HG03108 (cell line): ENCODE results near the gene TBC1D22A.
"Not testable (repeated sequence)": the region's sequence is repeated elsewhere in the genome, so short reads cannot be mapped to it uniquely, and the experiment has no call there.

Experiments used
- ATAC-seq: cut with Tn5 transposase; IDR thresholded peaks from one replicate; pipeline ENCODE4 v1.9.1; 2021; ENCODE audit warnings: moderate library complexity; ENCODE audit not compliant: unreplicated experiment

The TBC1D22A gene, protein sequence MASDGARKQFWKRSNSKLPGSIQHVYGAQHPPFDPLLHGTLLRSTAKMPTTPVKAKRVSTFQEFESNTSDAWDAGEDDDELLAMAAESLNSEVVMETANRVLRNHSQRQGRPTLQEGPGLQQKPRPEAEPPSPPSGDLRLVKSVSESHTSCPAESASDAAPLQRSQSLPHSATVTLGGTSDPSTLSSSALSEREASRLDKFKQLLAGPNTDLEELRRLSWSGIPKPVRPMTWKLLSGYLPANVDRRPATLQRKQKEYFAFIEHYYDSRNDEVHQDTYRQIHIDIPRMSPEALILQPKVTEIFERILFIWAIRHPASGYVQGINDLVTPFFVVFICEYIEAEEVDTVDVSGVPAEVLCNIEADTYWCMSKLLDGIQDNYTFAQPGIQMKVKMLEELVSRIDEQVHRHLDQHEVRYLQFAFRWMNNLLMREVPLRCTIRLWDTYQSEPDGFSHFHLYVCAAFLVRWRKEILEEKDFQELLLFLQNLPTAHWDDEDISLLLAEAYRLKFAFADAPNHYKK

DNA sequence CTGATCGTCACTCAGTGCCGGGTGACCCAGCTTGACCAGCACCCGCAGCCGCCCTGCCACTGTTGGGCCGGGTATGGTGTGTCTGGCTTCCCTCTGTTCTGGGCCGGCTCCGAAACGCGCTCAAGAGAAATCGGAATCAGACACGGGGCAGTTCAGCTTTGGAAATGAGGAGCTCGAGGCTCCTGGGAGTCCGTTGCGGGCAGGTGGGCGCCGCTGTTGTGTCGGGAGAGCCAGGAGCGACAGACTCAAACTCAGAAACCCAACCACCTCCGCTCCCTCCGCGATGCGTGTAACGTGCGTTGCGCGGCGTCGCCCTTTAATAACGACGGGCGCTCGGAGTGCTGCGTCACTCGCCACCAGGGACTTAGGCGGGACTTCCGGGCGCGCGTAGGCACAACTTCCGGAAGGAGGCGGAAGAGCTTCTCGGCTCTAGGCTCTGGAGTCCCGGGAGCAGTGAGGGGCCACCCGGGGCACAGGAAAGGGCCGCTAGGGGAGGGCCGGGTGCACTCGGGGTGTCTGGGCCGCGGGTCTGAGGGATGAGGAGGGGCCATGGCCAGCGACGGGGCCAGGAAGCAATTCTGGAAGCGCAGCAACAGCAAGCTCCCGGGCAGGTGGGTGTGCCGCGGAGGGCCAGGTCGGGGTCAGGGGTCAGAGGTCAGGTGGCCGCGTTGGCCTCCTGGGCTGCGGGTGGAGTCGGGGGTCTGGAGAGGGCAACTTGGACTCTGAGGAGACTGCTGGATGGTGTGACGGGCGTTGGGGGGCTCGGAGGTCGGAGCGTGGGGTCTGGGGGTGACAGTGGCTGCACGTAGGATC, at the start of gene TBC1D22A:
Gene TBC1D22A (plus strand): TSS at position 413 of the 813 bp plus-strand sequence. CDS start 137 bp downstream, at position 550.
- ATAC-seq: peak; percentile 45

DNA sequence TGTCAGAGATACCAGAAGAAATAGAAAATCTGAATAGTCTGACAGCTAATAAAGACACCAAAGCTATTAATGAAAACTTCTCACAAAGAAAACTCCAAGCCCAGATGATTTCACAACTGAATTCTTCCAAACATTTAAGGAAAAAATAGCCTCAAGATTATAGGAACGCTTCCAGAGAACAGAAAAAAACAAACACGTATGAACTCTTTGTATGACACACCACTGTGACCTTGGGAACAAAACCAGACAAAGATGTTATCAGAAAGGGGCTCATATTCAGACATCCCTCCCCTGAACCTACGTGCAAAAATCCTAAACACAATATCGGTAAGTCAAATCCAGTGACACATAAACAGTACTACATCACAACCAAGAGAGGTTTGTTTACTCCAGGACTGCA, 47.9 kb upstream of the TBC1D22A start:
- ATAC-seq: no peak

DNA sequence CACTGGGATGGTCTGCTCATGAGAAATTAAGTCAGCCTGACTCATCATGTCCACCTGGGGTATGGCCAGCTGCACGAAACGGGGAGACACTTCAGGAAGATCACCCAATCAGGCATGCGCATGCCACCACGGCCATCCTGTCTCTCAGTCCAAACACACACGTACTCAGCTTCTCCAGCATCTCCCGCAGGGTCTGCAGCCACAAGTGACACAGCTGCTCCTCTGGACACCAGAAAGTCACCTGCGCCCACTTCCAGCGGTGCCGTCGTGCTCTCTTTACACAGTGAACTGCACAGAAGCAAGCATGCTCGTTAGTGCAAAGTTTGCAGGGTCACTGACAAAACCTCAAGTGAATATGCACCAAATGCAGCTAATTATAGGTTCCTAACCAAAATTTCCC, 42.5 kb upstream of the TBC1D22A start:
- no peak for ATAC-seq

DNA sequence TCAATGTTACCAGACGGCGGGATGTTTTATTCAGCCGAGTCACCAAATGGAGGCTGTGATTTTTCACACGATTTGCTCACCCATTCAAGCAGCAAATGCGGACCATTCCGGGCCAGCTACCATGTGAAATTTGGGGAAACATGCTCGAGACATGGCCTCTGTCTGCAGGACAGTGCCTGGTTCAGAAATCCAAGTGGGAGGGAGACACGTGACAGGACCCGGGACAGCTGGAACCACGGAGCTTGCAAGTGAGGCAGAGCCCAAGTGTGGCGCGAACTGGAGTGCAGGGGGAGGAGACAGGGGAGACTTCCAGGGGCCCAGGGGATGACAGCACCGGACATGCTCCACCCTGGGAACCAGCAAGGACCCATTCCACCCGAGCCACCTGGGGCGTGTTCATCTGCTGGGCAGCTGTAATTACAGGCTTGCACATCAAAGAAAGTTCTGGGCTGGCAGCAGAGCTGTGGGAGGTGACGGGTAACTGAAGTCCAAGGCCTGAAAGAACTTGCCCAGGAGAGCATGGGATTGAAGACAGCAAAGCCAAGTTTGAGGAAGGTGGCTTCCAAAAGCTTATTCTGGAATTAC, 40.9 kb upstream of the TBC1D22A start:
- ATAC-seq: no peak

DNA sequence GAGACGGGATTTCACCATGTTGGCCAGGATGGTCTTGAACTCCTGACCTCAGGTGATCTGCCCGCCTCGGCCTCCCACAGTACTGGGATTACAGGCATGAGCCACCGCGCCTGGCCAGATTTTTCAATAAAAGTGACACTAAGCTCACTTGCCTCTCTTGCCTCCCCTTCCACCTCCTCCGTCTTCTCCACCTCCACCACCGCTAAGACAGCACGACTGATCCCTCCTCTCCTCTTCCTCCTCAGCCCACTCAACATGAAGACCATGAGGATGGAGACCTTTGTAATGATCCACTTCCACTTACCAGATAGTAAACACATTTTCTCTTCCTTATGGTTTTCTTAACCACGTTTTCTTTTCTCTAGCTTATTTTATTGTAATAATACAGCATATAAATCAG, 38.6 kb upstream of the TBC1D22A start:
- no peak for ATAC-seq

DNA sequence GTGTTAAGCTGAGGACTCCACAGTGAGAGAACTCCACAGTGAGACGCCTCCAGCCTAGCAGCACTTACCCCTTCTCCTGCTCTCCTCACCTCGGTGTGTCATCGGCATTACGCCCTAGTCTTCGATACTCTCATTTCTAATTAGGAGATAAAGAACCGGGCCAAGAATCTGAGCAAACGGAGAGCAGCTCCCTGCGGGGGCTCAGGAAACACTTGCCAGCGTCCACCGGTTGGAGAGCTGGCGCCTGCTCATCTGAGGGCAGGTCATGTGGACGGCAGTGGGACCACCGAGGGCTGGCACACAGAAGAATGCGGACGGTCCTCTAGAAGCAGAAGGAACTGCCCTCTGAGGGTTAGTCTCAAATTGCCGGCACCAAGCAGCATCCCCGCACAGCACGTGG, 37.4 kb upstream of the TBC1D22A start:
- no peak for ATAC-seq

DNA sequence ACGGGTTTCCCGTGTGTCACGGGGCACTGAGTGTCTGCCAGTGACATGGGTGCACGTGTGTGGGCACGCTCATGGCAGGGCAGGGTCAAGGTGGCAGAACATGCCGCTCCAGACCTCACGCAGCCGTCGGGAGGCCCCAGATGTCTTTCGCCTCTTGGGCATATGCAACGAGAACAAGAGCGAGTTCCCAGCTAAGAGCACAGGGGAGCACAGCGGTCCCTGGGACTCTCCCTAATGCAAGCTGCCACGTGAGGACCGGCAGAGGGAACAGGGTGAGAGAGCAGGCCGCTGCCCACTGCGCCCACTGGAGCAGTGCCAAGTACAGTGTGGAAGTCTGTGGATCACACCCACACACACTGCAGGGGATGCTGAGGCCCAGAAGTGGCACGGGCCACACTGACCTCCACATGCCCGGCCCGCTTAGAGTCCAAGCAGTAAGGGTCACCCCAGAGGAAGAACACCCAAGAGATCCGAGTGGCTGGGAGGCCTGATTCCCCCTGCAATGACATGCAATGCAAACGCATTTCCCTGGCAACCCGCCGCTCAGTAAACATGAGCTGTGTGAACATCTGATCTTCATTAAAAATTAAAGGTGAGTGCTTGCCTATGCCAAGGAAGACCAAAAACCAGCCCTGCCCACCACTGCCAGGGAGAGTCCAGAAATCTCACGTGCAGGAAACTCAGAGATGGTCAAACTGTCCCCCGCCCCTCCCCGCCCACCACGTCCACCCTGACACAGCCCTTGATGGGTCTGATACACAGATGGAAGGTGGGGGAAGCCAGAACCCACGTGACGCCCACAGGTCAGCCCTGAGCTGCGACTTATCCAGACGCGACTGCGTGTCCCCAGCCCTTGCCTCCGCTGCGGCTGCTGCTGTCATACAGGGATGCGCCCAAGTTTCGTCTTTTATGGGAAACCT, 36.1 kb upstream of the TBC1D22A start:
- ATAC-seq: no peak

DNA sequence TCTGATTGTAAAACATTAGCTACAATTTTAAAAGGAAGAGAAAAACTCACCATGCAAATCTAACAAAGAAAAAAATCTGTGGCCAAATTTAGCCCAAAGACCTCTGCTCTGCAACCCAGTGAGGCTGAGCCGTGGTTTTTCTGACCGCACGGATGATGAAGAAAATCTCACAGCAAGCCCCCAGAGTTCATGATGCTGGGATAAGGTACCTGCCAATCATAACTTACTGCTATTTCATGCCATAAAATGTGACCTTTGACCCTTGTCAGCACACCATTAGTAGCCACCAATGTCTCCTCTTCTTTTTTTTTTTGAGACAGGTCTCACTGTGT, 35.5 kb upstream of the TBC1D22A start:
- no peak for ATAC-seq

DNA sequence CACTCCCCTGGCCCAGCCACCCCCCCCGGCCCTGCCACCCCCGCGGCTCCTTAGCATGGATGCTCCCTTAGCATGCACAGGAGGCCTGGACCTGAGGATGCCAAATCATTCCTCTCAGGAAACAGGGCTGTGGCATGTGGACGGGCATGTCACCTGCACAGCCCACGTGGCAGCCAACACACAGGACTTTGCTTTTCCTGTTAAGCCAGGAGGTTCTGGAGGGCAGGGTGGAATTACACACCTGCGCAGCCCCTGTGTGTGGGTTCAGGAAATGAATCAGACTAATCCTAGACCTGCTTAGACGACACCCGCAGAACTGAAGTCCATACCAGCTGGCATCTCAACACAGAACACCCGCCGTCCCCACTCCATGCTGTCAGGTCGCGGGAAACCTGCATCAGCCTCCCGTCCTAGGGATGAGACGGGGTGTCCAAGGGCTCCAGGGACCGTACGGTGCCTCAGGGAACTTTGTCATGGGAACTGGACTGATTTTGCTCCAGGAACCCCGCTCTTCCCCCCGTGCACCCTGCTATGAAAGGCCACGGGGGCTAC, 34.6 kb upstream of the TBC1D22A start:
- ATAC-seq: no peak

DNA sequence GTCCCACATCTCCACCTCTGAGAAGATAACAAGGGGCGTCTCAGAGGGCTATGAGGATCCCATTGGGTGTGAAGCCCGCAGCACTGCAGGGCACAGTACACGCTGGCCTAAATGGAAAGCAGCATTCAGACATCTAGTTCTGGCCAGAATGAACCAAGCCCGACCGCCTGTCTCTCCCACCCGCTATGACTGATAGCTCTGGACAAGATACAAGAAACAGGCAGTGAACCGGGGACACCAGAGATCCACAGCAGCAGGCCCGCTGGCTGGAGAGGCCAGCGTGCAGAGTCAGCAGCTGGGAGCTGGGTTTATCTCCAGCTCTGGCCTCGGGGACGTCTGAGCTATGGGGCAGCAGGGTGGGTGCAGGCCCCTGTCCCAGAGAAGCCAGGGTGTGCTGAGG, 34.0 kb upstream of the TBC1D22A start:
- ATAC-seq: no peak

DNA sequence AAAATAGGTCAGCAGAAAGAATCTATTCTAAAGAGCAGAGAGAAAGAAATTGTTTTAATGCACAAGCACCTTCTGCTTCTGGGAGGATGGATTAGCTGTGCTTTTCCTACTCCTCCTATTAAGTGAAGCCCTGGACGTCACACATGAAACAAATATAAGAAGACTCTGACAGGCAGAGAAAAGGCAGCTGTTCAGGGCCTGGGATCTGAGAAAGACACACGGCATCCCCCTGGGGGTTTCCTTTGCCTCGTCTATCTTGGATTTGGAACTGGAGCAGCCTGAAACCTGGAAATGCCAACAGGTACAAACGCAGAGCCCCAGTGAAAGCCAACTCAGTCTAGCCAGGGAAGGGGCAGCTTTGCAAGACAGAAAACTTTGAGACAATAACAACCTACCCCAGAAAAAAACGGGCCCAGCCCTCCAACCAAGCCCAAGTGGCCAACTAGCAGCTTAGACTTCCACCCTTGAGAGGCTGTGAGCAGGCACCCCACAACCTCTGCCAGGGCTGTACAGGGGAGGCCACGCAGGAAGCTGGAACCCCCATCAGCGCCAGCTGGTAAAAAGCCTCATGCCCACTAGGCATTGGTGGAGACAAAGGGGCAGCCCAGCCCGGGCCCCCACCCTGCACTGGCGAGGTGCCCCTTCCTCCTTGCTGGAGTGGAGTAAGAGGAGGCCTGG, 31.7 kb upstream of the TBC1D22A start:
- ATAC-seq: no peak

DNA sequence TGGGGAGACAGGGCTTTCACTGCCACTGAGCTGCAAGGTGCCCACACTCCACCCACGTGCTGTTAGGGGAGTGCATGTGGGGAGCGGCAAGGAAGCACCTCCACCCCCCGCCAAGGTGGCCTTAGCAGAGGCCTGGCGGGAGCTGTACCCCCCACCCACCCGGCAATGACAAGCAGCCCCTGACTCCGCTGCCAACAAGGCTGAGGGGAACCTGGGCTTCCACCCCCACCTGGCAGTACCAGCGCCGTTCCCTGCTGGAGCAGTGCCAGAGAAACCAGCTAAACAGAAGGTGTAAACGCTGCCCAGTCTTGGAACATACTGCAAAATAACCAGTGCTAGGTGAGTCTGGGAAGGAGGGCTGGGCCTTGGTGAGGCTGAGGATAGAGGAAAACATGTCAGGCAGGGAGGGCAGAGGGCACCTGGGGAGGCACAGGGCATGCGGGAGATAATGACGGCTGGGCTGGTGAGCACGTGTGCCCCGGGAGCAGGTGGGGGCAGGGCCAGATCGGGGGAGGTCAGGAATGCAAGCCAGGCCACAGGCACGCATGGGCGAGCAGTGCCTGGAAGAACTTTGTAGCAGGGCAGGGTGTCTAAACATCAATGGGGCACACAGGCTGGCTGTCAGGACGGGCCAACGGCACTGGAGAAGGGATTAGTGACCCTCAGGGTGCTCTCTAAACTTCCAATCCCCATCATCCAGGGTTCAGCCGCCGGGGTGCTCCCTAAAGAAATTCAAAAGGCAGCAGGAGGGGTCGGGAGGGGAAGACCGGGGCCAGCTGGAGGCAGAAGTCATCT, 31.0 kb upstream of the TBC1D22A start:
- ATAC-seq: no peak

DNA sequence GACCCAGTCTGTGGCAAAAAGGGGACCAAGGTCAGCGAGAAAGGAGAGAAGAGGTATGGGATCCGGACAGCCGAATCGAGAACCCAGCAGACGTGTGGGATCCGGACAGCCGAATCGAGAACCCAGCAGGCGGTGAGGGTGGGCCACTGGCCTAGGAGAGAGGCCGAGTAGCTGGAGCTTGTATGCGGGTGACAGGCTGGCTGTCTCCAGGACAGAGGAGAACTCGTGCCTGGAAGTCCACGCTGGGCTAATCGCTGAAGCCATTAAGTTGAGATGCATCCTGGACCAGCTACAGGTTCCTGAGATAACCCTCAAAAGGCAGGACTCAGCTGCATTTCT, 30.4 kb upstream of the TBC1D22A start:
- ATAC-seq: no peak

DNA sequence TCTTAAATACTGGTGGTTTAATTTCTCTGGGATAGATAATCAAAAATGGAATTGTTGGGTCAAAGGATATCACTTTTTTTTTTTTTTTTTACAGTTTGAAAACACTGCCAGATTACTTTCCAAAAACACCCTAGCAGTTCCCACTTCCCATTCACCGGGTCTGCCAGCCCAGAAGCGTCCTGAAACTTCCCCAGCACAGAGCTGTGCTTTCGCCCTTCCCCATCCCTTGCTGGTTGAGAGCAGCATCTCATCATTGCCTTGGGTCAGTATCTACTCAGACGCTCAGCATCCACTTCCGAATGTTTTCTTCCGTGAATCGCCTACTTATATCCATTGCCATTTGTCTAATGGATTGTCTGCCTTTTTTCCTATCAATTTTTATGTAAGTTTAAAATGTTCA, 29.9 kb upstream of the TBC1D22A start:
- no peak for ATAC-seq

DNA sequence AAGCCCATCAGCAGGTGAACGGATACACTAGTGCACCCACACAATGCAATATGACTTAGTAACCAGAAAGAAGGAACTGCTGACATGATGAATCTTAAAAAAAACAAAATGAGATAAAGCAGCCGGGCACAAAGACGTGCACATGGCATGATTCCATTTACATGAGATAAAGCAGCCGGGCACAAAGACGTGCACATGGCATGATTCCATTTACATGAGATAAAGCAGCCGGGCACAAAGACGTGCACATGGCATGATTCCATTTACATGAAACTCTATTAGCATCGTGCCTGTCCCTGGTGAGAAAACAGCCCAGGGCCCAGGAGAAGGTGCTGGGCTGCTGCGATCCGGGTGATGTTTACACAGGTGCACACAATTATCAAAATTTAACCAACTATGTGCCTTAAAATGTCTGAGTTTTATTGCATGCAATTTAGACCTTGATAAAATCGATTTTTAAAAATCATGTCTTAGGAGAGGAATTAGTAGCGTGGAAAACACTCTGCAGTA, 28.2 kb upstream of the TBC1D22A start:
- not testable (repeated sequence) for ATAC-seq

DNA sequence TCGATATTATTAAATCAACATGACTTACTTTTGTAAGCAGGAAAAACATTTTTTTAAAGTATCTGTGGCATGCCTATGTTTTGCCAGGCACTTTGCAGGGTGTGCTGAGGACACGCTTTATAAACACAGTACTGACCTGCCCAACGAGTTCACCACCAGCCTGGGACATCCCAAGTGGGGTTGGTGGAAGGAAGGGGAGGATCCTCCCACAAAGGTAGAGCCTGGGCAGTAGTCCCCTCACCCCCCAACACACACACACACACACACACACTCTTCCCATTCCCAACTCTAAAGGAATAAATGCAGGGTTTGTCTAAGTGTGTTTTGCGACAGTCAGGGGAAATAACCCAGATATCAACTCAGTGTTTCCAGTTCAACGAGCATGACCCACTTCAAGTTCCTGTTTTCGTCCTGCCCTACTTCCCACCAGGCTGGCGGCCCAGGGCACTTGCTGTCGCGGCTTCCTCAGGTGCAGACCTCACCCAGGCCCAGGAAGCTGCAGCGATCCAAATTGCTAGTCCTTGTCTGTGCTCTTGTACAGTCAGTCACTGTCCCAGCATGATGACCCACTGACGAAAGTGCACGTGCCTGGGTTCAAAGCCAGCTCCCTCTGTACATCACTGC, 27.5 kb upstream of the TBC1D22A start:
- no peak for ATAC-seq

DNA sequence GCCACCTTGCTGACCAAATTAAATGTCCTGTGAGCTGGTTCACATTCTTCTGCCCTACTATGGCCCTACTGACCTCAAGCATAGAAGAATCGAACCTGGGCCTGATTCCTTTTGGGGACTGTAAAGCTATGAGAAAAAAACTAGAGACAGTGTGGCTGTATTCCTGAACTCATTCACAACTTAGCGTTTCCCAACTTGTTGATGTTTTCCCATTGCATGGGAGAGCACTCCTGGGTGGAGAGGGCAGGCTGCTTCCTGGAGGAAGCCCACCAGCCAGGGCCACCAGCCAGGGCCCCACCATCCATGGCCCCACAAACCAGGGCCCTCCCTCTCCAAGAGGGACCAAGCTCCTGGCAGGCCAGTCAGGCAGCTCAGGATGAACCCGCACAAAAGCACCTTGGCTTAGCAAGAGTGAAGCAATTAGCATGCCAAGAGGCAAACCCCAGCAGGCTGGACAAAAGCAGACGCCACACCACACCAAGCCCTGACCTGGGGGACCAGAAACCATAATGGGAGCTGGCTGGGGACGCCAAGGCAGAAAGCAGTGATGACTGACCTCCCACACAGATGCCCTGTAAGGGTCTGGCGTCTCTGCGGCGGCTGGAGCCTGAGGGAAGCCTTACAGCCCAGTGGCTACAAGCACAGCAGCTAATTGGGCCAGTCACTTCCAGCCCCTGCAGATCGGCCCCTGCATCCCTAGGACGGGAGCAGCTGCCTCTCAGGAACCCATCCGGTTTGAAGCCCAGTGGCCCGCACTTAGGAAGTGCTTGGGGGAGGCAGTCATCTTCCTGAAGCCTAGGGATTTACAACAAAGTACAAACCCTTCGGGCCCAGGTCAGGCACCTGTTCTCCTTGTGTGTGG, 26.5 kb upstream of the TBC1D22A start:
- no peak for ATAC-seq

DNA sequence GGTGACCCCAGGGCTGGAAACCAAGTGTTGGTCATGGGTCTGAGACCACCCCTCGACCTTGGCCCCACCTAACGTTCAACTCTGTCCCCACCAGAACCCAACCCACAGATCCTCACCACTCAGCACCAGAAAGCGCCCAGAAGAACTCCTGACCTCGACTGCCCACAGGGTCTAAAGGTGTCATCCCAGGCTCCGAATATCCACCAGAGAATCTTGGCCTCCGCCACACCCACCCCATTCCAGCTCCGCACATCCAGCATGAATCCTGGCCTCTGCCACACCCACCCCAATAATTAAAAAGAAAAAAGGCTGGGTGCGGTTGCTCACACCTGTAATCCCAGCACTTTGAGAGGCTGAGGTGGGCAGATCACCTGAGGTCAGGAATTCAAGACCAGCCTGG, 25.7 kb upstream of the TBC1D22A start:
- no peak for ATAC-seq
